ENCODE results near the gene HHIPL1. TPM values are rescaled to one million over a fixed set of nuclear protein-coding genes. Genes with fewer than 3 reads are reported as not detected.

Gene HHIPL1
- total RNA-seq, 1 donor: 4.4 TPM

DNA sequence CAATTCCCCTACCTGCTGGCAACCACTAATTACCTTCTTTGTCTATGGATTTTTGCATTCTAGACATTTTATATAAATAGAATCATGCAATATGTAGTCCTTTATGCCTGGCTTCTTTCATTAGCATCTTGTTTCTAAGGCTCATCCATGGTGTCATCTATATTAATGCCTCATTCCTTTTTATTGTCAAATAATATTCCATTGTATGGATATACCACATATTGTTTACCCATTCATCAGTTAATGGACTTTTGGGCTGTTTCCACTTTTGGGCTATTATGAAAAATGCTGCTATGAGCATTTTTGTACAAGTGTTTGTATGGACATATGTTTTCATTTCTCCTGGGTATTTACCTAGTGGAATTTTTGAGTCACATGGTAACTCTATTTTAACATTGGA is 57.2 kb downstream of the HHIPL1 start:
- no peak overlapping the region for H3K4me3 ChIP-seq (ENCODE audit: low read depth, low read length)
- TF ChIP-seq, protein P1, sequence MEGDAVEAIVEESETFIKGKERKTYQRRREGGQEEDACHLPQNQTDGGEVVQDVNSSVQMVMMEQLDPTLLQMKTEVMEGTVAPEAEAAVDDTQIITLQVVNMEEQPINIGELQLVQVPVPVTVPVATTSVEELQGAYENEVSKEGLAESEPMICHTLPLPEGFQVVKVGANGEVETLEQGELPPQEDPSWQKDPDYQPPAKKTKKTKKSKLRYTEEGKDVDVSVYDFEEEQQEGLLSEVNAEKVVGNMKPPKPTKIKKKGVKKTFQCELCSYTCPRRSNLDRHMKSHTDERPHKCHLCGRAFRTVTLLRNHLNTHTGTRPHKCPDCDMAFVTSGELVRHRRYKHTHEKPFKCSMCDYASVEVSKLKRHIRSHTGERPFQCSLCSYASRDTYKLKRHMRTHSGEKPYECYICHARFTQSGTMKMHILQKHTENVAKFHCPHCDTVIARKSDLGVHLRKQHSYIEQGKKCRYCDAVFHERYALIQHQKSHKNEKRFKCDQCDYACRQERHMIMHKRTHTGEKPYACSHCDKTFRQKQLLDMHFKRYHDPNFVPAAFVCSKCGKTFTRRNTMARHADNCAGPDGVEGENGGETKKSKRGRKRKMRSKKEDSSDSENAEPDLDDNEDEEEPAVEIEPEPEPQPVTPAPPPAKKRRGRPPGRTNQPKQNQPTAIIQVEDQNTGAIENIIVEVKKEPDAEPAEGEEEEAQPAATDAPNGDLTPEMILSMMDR (IDR thresholded peaks at IDR 0.05; ENCODE audit: insufficient read depth, low read length): no peak
- DNase-seq (ENCODE audit: low read depth): no peak

DNA sequence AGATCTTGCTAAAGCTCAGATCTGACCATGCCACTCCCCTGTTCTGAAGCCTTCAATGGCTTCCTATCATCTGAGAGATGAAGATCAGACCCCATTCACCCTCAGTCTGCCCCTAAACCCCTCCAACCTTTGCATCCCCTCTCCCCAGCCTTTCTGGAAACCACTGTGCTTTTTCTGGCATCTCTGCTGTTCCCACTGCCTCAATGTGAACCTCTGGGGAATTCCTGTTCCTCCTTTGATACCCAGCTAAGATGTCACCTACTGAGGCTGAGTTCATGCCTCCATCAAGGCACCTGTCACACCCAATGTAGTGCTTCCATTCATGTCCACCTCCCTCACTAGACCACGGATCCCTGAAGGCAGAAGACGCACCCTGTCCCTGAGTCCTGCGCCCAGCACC is 58.5 kb downstream of the HHIPL1 start:
- H3K4me3 ChIP-seq (ENCODE audit: low read depth, low read length): no peak overlapping the region
- DNase-seq (ENCODE audit: low read depth): no peak
- TF ChIP-seq, protein P1 (IDR thresholded peaks at IDR 0.05; ENCODE audit: insufficient read depth, low read length): no peak

DNA sequence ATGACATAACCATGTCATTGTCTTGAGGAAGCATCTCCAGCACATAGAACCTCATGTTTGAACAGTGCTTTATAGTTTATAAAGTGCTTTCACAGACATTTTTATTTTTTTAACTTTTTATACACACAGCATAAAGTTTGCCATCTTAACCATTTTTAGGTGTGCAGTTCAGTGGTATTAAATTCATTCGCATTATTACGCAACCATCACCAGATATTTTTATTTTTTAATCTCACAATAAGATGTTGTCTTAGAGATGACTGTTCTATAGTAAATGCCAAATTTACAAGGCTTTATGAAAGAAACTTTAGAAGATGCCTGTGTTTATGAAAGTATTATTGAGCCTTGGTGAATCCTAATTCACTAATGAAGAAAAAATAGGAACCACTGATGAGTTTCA is 59.1 kb downstream of the HHIPL1 start:
- TF ChIP-seq, protein P1 (IDR thresholded peaks at IDR 0.05; ENCODE audit: insufficient read depth, low read length): no peak
- H3K4me3 ChIP-seq (ENCODE audit: low read depth, low read length): no peak overlapping the region
- no peak for DNase-seq (ENCODE audit: low read depth)

DNA sequence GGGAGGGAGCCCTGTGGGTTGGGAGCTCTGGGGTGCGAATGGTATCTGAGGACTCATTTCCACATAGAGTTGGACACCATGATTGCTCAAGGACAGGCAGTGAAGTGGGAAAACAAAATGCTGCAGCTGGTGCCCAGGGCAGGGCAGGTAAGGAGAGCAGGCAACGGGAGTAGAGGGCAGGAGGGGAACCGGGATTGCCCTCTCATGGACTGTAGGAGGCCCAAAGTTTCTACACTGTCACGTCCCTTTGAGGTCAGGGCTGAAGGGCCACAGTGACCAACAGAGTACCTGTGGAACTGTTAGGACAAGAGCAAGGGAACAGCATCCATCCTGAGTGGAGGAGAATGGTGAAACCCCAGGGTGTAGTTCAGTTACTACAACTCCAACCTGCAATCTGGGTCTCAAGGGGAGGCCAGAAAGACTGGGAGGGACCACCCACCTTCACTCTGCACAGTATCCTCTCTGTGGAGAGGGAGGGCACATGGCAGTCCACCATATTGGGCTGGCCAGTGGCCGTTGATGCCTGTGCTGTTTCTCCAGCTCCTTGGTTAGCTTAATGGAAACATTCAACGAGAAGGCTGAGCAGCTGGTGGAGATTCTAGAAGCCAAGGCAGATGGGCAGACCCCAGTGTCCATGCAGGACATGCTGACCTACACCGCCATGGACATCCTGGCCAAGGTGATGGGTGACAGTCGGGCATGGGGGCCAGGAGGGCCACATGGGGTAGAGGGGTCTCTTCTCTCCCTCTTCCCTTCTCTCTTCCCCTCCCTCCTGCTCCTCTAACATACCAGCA is 61.4 kb downstream of the HHIPL1 start:
- DNase-seq (ENCODE audit: low read depth): no peak
- H3K4me3 ChIP-seq (ENCODE audit: low read depth, low read length): no peak overlapping the region
- TF ChIP-seq, protein P1 (IDR thresholded peaks at IDR 0.05; ENCODE audit: insufficient read depth, low read length): no peak

DNA sequence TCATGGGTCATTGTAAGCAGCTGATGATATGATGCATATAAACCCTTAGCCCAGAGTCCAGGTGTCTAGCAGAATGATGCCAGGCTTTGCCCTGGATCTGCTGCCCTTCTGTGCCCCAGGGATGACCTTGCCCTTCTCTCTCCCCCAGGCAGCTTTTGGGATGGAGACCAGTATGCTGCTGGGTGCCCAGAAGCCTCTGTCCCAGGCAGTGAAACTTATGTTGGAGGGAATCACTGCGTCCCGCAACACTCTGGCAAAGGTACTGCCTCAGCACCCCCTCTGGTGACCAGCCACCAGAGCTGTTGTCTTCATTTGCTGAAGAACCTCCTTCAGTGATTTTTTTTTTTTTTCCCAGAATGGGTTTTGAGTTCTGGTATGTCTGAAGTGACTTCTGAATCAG is 62.5 kb downstream of the HHIPL1 start:
- H3K4me3 ChIP-seq (ENCODE audit: low read depth, low read length): no peak overlapping the region
- no peak for DNase-seq (ENCODE audit: low read depth)
- TF ChIP-seq, protein P1 (IDR thresholded peaks at IDR 0.05; ENCODE audit: insufficient read depth, low read length): no peak

DNA sequence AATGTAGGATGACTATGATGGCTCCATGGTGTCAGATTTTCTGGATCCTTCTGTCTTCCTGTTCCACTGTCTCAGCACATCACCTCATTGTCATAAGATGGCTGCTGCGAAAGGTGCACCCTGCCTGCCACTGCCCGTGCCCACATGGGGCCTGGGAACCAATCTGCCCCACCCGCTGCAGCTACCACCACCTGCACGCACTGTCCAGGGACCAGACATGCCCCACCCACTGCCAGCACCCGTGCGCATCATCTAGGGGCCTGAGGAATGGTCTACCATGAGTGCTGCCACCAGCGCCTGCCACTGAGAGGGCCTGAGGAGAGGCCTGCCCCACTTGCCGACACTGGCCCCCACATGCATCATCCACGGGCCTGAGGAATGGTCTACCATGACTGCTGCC is 63.0 kb downstream of the HHIPL1 start:
- no peak for DNase-seq (ENCODE audit: low read depth)
- no peak overlapping the region for H3K4me3 ChIP-seq (ENCODE audit: low read depth, low read length)
- TF ChIP-seq, protein P1 (IDR thresholded peaks at IDR 0.05; ENCODE audit: insufficient read depth, low read length): no peak

DNA sequence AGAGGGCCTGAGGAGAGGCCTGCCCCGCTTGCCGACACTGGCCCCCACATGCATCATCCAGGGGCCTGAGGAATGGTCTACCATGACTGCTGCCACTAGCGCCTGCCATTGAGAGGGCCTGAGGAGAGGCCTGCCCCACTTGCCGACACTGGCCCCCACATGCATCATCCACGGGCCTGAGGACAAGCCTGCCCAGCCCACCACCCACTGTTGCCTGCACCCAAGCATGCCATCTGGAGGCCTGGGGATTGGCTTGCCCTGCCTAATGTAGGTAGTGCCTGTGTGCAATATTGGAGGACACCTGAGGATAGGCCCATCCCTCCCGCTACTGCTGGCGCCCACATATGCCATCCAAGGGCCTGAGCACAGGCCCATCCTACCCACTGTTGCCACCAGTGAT is 63.5 kb downstream of the HHIPL1 start:
- no peak for DNase-seq (ENCODE audit: low read depth)
- TF ChIP-seq, protein P1 (IDR thresholded peaks at IDR 0.05; ENCODE audit: insufficient read depth, low read length): no peak
- H3K4me3 ChIP-seq (ENCODE audit: low read depth, low read length): no peak overlapping the region

All from fibroblast of the aortic adventitia (primary cell).